Left ventricle myocardium inferior (tissue), 1 donor: ENCODE measurements around the gene LMAN1. TPM values are rescaled to one million over a fixed set of nuclear protein-coding genes. Genes with fewer than 3 reads are reported as not detected.

Experiments
- DNase-seq: peaks from one replicate; pipeline ENCODE4 v3.0.0-alpha.2; 2020
- H3K27ac ChIP-seq: fragments of 200-600 bp; replicated peaks from 2 replicates; pipeline ENCODE4 v1.8.0; 2021
- H3K27me3 ChIP-seq: fragments of 200-600 bp; 2 replicates; pipeline ENCODE4 v1.8.0; 2021; ENCODE audit warnings: low read depth
- H3K36me3 ChIP-seq: fragments of 200-600 bp; 2 replicates; pipeline ENCODE4 v1.8.0; 2021
- H3K4me1 ChIP-seq: fragments of 200-600 bp; 2 replicates; pipeline ENCODE4 v1.8.0; 2021
- H3K4me3 ChIP-seq: fragments of 200-600 bp; 2 replicates; pipeline ENCODE4 v1.8.0; 2021; ENCODE audit warnings: mild to moderate bottlenecking, moderate library complexity
- H3K9me3 ChIP-seq: fragments of 200-600 bp; replicated peaks from 2 replicates; pipeline ENCODE4 v1.8.0; 2021
- CTCF ChIP-seq: fragments of 200-600 bp; IDR thresholded peaks from 2 replicates; pipeline ENCODE4 v1.8.0; 2021; ENCODE audit warnings: antibody characterized with exemption, mild to moderate bottlenecking, borderline replicate concordance
- intact Hi-C: fragments of 100-400 bp; cut with micrococcal nuclease; formaldehyde crosslinking; loops from one replicate; pipeline ENCODE4 v1.11.0; 2022
- total RNA-seq: library from RNA; stranded (reverse); fragmentation: NEBNext Ultra II Directional; extraction: Animal tissue kit (Norgen Biotek cat#: 25700); gene quantifications from one replicate; pipeline ENCODE4 v1.2.1, GENCODE V29; 2021
- donor health status: DM: no; HTN: yes; CAD: no; lungs with severe emphysema.

LMAN1 gene
- total RNA-seq, 1 donor from 2014 or later, result 56.8 TPM

GRCh38 chr18:59340312-59340711, 18.8 kb downstream of the LMAN1 start:
- no peak for TF ChIP-seq CTCF
- no peak for DNase-seq
- Histone ChIP-seq H3K27me3 (no peaks in the 10 kb centered on the region), H3K4me1 (no peaks in the 10 kb centered on the region), H3K9me3 (peaks cover 26% of the 10 kb centered on the region), H3K36me3 (peaks cover 98% of the 10 kb centered on the region), H3K27ac (no peak overlapping the region), H3K4me3 (no peak overlapping the region)
- intact Hi-C loops, result no loop called here

GRCh38 chr18:59332986-59333385, 26.1 kb downstream of the LMAN1 start:
- Histone ChIP-seq H3K4me3 (no peak overlapping the region), H3K36me3 (peaks cover 94% of the 10 kb centered on the region), H3K27me3 (no peaks in the 10 kb centered on the region), H3K27ac (no peak overlapping the region), H3K9me3 (no peaks in the 10 kb centered on the region), H3K4me1 (peaks cover 22% of the 10 kb centered on the region)
- no peak for TF ChIP-seq CTCF
- intact Hi-C loops, result no loop called here
- no peak for DNase-seq

GRCh38 chr18:59328683-59329082, 30.4 kb downstream of the LMAN1 start:
- intact Hi-C loops, result no loop called here
- H3K27me3 ChIP-seq, result no peaks in the 10 kb centered on the region
- peaks cover 76% of the 10 kb centered on the region for H3K36me3 ChIP-seq

GRCh38 chr18:59325965-59326364, 33.1 kb downstream of the LMAN1 start:
- Histone ChIP-seq H3K4me1 (no peaks in the 10 kb centered on the region), H3K27ac (no peak overlapping the region), H3K9me3 (no peaks in the 10 kb centered on the region), H3K36me3 (peaks cover 51% of the 10 kb centered on the region), H3K27me3 (no peaks in the 10 kb centered on the region), H3K4me3 (no peak overlapping the region)
- intact Hi-C loops, result no loop called here
- no peak for TF ChIP-seq CTCF
- no peak for DNase-seq

More at GRCh38 chr18:59328683-59329082, 30.4 kb downstream of the LMAN1 start:
- no peak overlapping the region for H3K4me3 ChIP-seq
- TF ChIP-seq CTCF, result no peak
- no peak overlapping the region for H3K27ac ChIP-seq
- DNase-seq, result no peak
- H3K9me3 ChIP-seq, result no peaks in the 10 kb centered on the region
- H3K4me1 ChIP-seq, result peaks cover 15% of the 10 kb centered on the region

GRCh38 chr18:59324623-59324971, 34.5 kb downstream of the LMAN1 start:
- intact Hi-C loops, result no loop called here
- peaks cover 37% of the 10 kb centered on the region for H3K36me3 ChIP-seq

More at GRCh38 chr18:59324623-59324971, 34.5 kb downstream of the LMAN1 start:
- no peak for DNase-seq
- Histone ChIP-seq H3K9me3 (no peaks in the 10 kb centered on the region), H3K4me3 (no peak overlapping the region), H3K27me3 (peaks cover 4% of the 10 kb centered on the region), H3K4me1 (no peaks in the 10 kb centered on the region), H3K27ac (no peak overlapping the region)
- no peak for TF ChIP-seq CTCF
